MM.1S (cell line): Measurements from ENCODE around the gene ADAMTS2.

Source experiments
- EZH2 ChIP-seq: fragments of 300-600 bp; sonication (generic); optimal IDR thresholded peaks from 2 replicates; pipeline ENCODE3; 2017; ENCODE audit warnings: low read depth, mild to moderate bottlenecking, antibody characterized with exemption, low read length, mixed read lengths
- EZH2phosphoT487 ChIP-seq: fragments of 300-600 bp; sonication (generic); IDR thresholded peaks from 2 replicates; pipeline ENCODE4 v1.6.1; 2018; ENCODE audit warnings: antibody characterized with exemption, low read length
- TF ChIP-seq, protein P1 (sequence below): fragments of 300-600 bp; sonication (generic); IDR thresholded peaks from 2 replicates; pipeline ENCODE4 v1.5.1; 2016; ENCODE audit warnings: antibody characterized with exemption, low read length, mixed read lengths

DNA sequence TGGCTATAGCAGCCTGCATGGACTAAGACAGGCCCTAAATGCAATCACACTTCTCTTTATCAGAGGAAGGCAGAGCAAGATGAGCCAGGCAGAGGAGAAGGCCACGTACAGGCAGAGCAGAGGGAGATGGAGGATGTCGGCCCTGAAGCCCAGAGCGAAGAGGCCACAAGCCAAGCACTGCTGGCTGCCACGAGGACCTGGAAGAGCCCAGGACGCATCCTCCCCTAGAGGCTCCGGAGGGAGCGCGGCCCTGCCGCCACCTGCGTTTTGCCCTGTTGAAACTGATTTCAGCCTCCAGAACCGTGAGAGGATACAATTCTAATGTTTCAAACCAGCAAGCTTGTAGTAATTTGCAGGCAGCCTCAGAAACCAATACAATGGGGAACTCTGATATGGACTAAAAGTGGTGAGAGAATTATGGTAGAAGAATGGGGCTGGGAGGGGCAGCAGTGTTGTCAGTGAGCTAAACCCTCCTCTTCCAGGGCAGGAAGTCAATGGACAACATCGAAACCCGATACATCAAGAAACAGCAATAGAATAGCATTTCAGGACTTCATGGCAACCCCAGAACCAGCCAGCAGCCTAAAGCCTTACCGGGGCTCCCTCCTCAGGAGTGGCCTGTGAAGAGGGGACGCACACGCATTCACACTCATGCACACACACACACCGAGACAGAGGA is 32.6 kb downstream of the ADAMTS2 start:
- TF ChIP-seq, protein P1, sequence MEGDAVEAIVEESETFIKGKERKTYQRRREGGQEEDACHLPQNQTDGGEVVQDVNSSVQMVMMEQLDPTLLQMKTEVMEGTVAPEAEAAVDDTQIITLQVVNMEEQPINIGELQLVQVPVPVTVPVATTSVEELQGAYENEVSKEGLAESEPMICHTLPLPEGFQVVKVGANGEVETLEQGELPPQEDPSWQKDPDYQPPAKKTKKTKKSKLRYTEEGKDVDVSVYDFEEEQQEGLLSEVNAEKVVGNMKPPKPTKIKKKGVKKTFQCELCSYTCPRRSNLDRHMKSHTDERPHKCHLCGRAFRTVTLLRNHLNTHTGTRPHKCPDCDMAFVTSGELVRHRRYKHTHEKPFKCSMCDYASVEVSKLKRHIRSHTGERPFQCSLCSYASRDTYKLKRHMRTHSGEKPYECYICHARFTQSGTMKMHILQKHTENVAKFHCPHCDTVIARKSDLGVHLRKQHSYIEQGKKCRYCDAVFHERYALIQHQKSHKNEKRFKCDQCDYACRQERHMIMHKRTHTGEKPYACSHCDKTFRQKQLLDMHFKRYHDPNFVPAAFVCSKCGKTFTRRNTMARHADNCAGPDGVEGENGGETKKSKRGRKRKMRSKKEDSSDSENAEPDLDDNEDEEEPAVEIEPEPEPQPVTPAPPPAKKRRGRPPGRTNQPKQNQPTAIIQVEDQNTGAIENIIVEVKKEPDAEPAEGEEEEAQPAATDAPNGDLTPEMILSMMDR, result no peak
- no peak for TF ChIP-seq EZH2
- no peak for TF ChIP-seq EZH2phosphoT487
